Measurements from ENCODE around the gene LLGL2.

Gene LLGL2

GRCh38 chr17:75558666-75559530 lies 33.4 kb downstream of the LLGL2 start:
- Histone ChIP-seq H3K27me3 (ENCODE audit: insufficient read depth, poor library complexity, severe bottlenecking) (no peaks in the 10 kb centered on the region), H3K4me3 (replicated peaks; ENCODE audit: insufficient read depth, low read length) (no peak overlapping the region), H3K27ac (replicated peaks) (no peak overlapping the region)
- no peak for TF ChIP-seq CTCF (IDR thresholded peaks at IDR 0.05; ENCODE audit: insufficient read depth, low read length)
- no peak for DNase-seq (ENCODE audit: low read depth in 1 of 2, low spot score in 1 of 2)

- H3K4me3 ChIP-seq (replicated peaks; ENCODE audit: insufficient read depth, low read length) = no peak overlapping the region
- DNase-seq (ENCODE audit: low read depth in 1 of 2, low spot score in 1 of 2) = no peak
- TF ChIP-seq REST (IDR thresholded peaks at IDR 0.05; ENCODE audit: insufficient replicate concordance, low read depth) (no peak), CTCF (IDR thresholded peaks at IDR 0.05; ENCODE audit: insufficient read depth, low read length) (no peak), GABPA (IDR thresholded peaks at IDR 0.05; ENCODE audit: low read depth) (no peak), SPI1 (IDR thresholded peaks at IDR 0.05; ENCODE audit: borderline replicate concordance, low read depth) (no peak), POLR2AphosphoS5 (IDR thresholded peaks at IDR 0.05; ENCODE audit: low read depth) (no peak)
- no peaks in the 10 kb centered on the region for H3K27me3 ChIP-seq (ENCODE audit: insufficient read depth, poor library complexity, severe bottlenecking)
- H3K27ac ChIP-seq (replicated peaks) = no peak overlapping the region
Measured at GRCh38 chr17:75559958-75560533, 34.5 kb downstream of the LLGL2 start.

- H3K27ac ChIP-seq (replicated peaks) = no peak overlapping the region
- H3K27me3 ChIP-seq (ENCODE audit: insufficient read depth, poor library complexity, severe bottlenecking) = no peaks in the 10 kb centered on the region
- DNase-seq (ENCODE audit: low read depth in 1 of 2, low spot score in 1 of 2) = no peak
- H3K4me3 ChIP-seq (replicated peaks; ENCODE audit: insufficient read depth, low read length) = no peak overlapping the region
- no peak for TF ChIP-seq POLR2AphosphoS5 (IDR thresholded peaks at IDR 0.05; ENCODE audit: low read depth)
- no peak for TF ChIP-seq CTCF (IDR thresholded peaks at IDR 0.05; ENCODE audit: insufficient read depth, low read length)
- TF ChIP-seq SPI1 (IDR thresholded peaks at IDR 0.05; ENCODE audit: borderline replicate concordance, low read depth) = no peak
- no peak for TF ChIP-seq GABPA (IDR thresholded peaks at IDR 0.05; ENCODE audit: low read depth)
- TF ChIP-seq REST (IDR thresholded peaks at IDR 0.05; ENCODE audit: insufficient replicate concordance, low read depth) = no peak
Measured at GRCh38 chr17:75561927-75562603, 36.6 kb downstream of the LLGL2 start.
